ENCODE data around the gene KCNG1.

The KCNG1 gene

DNA sequence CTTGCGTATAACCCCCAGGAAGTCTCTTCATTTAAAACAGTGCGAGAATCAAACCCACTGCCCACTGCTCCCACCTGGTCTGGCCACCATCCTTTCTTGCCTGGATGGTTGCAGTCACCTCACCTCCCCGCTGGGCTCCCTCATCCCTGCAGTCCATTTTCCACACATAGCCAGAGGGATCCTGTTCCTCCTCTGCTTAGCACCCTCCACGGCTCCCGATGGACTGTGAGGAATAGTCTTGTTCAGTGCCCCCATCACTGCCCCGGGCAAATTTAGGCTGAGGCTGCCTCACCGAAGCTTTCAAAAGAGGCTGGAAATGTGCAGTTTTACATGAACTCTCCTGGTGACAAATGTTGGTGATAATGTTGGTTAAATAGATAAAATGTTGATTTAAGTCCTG, 17.7 kb downstream of the KCNG1 start:
- no peak overlapping the region for H3K4me3 ChIP-seq (ENCODE audit: low read depth, low read length)
- TF ChIP-seq, protein P1, sequence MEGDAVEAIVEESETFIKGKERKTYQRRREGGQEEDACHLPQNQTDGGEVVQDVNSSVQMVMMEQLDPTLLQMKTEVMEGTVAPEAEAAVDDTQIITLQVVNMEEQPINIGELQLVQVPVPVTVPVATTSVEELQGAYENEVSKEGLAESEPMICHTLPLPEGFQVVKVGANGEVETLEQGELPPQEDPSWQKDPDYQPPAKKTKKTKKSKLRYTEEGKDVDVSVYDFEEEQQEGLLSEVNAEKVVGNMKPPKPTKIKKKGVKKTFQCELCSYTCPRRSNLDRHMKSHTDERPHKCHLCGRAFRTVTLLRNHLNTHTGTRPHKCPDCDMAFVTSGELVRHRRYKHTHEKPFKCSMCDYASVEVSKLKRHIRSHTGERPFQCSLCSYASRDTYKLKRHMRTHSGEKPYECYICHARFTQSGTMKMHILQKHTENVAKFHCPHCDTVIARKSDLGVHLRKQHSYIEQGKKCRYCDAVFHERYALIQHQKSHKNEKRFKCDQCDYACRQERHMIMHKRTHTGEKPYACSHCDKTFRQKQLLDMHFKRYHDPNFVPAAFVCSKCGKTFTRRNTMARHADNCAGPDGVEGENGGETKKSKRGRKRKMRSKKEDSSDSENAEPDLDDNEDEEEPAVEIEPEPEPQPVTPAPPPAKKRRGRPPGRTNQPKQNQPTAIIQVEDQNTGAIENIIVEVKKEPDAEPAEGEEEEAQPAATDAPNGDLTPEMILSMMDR (IDR thresholded peaks at IDR 0.05; ENCODE audit: low read depth, low read length) = no peak

DNA sequence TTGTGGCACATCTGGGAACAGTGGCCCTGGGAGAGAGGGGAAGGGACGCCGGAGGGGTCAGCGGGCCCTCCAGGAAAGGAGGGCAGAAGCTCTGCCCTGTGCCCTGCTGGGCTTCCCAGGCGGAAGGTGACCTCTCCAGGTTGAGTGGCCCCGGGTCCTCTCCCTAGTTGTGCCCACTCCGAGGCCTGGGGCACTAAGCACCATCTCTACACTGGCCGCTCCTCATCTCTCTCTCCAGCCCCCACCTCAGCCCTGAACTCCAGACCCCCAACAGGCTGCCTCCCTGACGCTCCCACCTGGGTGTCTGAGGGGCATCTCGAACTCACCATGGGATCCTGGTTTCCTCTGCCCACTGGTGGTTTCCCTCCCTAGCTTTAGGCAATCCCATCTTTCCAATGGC, 18.1 kb downstream of the KCNG1 start:
- H3K4me3 ChIP-seq (ENCODE audit: low read depth, low read length) = no peak overlapping the region
- TF ChIP-seq, protein P1 (IDR thresholded peaks at IDR 0.05; ENCODE audit: low read depth, low read length) = no peak

GRCh38 chr20:51004305-51004727, 18.6 kb downstream of the KCNG1 start:
- TF ChIP-seq, protein P1 (IDR thresholded peaks at IDR 0.05; ENCODE audit: low read depth, low read length) = no peak
- no peak overlapping the region for H3K4me3 ChIP-seq (ENCODE audit: low read depth, low read length)

- TF ChIP-seq, protein P1 (IDR thresholded peaks at IDR 0.05; ENCODE audit: low read depth, low read length) = no peak
Observed at GRCh38 chr20:51003753-51004152, 19.2 kb downstream of the KCNG1 start.

GRCh38 chr20:51002633-51003032, 20.3 kb downstream of the KCNG1 start:
- TF ChIP-seq, protein P1 (IDR thresholded peaks at IDR 0.05; ENCODE audit: low read depth, low read length) = no peak
- H3K4me3 ChIP-seq (ENCODE audit: low read depth, low read length) = no peak overlapping the region

More at GRCh38 chr20:51003753-51004152, 19.2 kb downstream of the KCNG1 start:
- H3K4me3 ChIP-seq (ENCODE audit: low read depth, low read length) = no peak overlapping the region

GRCh38 chr20:51001430-51002265, 21.3 kb downstream of the KCNG1 start:
- TF ChIP-seq, protein P1 (IDR thresholded peaks at IDR 0.05; ENCODE audit: low read depth, low read length) = no peak
- no peak overlapping the region for H3K4me3 ChIP-seq (ENCODE audit: low read depth, low read length)

DNA sequence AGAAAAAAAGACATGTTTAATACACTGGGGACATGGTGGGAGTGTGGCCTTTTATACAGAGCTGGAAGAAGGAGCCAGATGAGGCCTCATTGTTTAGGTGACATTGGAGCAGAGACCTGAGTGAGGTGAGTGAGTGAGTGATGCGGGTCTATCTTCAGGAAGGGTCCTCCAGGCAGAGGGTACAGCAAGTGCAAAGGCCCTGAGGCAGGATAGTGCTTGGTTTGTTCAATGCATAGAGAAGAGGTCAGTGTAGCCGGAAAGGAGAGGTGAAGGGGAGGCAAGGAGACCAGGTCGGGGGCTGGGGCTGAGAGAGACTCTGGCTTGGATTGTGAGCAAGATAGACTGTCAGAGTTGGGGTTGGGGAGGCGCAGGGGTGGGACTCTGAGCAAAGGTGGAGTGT, 23.6 kb downstream of the KCNG1 start:
- TF ChIP-seq, protein P1 (IDR thresholded peaks at IDR 0.05; ENCODE audit: low read depth, low read length) = no peak
- H3K4me3 ChIP-seq (ENCODE audit: low read depth, low read length) = no peak overlapping the region

Measured in WI38 (cell line).